GM10266 (cell line): Measurements from ENCODE around the gene LGALSL.

Source experiments
- DNase-seq: peaks from one replicate; pipeline ENCODE4 v3.0.0; 2012; ENCODE audit errors: extremely low spot score
- CTCF ChIP-seq: IDR thresholded peaks from 2 replicates; pipeline ENCODE4 v1.5.1; 2012; ENCODE audit warnings: mild to moderate bottlenecking, low read depth; ENCODE audit not compliant: control insufficient read depth, insufficient read depth; ENCODE audit errors: missing control alignments

LGALSL gene

GRCh38 chr2:64492821-64493220, 38.9 kb downstream of the LGALSL start:
- no peak for TF ChIP-seq CTCF
- no peak for DNase-seq

- no peak for DNase-seq
- TF ChIP-seq CTCF, result no peak
These were observed 39.8 kb downstream of the LGALSL start for GRCh38 chr2:64493788-64494187.

GRCh38 chr2:64498438-64498837, 44.5 kb downstream of the LGALSL start:
- no peak for DNase-seq
- no peak for TF ChIP-seq CTCF

GRCh38 chr2:64500549-64500948, 46.6 kb downstream of the LGALSL start:
- no peak for TF ChIP-seq CTCF

GRCh38 chr2:64501946-64502345, 48.0 kb downstream of the LGALSL start:
- DNase-seq, result no peak
- no peak for TF ChIP-seq CTCF

More at GRCh38 chr2:64500549-64500948, 46.6 kb downstream of the LGALSL start:
- DNase-seq, result no peak

GRCh38 chr2:64502860-64503259, 48.9 kb downstream of the LGALSL start:
- DNase-seq, result no peak
- no peak for TF ChIP-seq CTCF

GRCh38 chr2:64504774-64505720, 51.1 kb downstream of the LGALSL start:
- DNase-seq, result no peak
- no peak for TF ChIP-seq CTCF
